ENCODE data around the gene RNF222. TPM values are rescaled to one million over a fixed set of nuclear protein-coding genes. Genes with fewer than 3 reads are reported as not detected.

RNF222 gene
- total and polyA plus RNA-seq, 2 of the 4 experiments (the other 2 are of a cell fraction) = not detected

GRCh38 chr17:8382052-8382879, 15.4 kb downstream of the RNF222 start:
- Histone ChIP-seq H2BK5ac (ENCODE audit: low read depth, low read length, poor library complexity, severe bottlenecking) (peak overlapping the region; percentile 63), H4K5ac (ENCODE audit: low read depth, low read length) (peak overlapping the region; percentile 5), H3K4ac (ENCODE audit: low read depth, low read length) (peak overlapping the region; percentile 67), H3K4me1 (ENCODE audit: control insufficient read depth, insufficient read depth, low read length) (peaks cover 14% of the 10 kb centered on the region), H3K9me1 (ENCODE audit: insufficient read depth, low read length) (peaks cover 4% of the 10 kb centered on the region), H2BK20ac (ENCODE audit: low read depth, low read length) (no peak overlapping the region), H3K56ac (ENCODE audit: extremely low read depth, insufficient read depth, low read length) (peak overlapping the region; percentile 94), H3K36me3 (ENCODE audit: control insufficient read depth, insufficient read depth, low read length) (peaks cover 24% of the 10 kb centered on the region), H3K4me3 (ENCODE audit: insufficient read depth, low read depth, low read length) (peak overlapping the region; percentile 98), H3K9ac (ENCODE audit: low read depth, low read length) (peak overlapping the region; percentile 96), H2AFZ (replicated peaks; ENCODE audit: low read length, poor library complexity) (no peak overlapping the region), H4K8ac (ENCODE audit: low read depth in 2 of 2, low read length in 2 of 2) (peak overlapping the region; percentile 53 to 83; a peak in 3 of 4 replicates), H3K18ac (ENCODE audit: low read depth, low read length) (no peak overlapping the region), H4K91ac (ENCODE audit: insufficient read depth, low read depth, low read length) (peak overlapping the region; percentile 51), H3K79me1 (ENCODE audit: low read depth in 1 of 2, low read length in 2 of 2) (peaks cover 2 to 28% of the 10 kb centered on the region in 2 experiments; a peak in 3 of 4 replicates), H3K27ac (ENCODE audit: insufficient read depth, low read length) (peak overlapping the region; percentile 65), H2AK5ac (ENCODE audit: low read depth, low read length) (peak overlapping the region; percentile 71), H2BK15ac (ENCODE audit: low read depth, low read length) (no peak overlapping the region), H2AK9ac (replicated peaks; ENCODE audit: low read depth, low read length, poor library complexity) (peak overlapping the region; percentile 95), H3K4me2 (ENCODE audit: low read depth, low read length) (peak overlapping the region; percentile 96), H4K20me1 (ENCODE audit: insufficient read depth, low read length) (peaks cover 37% of the 10 kb centered on the region), H3K14ac (replicated peaks; ENCODE audit: low read depth, low read length) (peak overlapping the region; percentile 79), H2BK120ac (ENCODE audit: low read depth, low read length) (no peak overlapping the region), H3K23ac (ENCODE audit: low read depth, low read length) (peak overlapping the region; percentile 82), H3K9me3 (ENCODE audit: control insufficient read depth, insufficient read depth, low read length) (no peaks in the 10 kb centered on the region), H3K27me3 (ENCODE audit: control insufficient read depth, insufficient read depth, low read length) (no peaks in the 10 kb centered on the region)
- ChIA-PET POLR2A (ENCODE audit: unreplicated experiment) (interaction anchor here (0.5 to 0.7 kb wide), 3 partner anchors 49 to 290 kb away, joined by 3 to 7 read pairs (median 4); no protein-coding TSS in a partner anchor), CTCF (interaction anchor here (0.6 kb wide), 2 partner anchors 341 to 436 kb away, joined by 3 read pairs; no protein-coding TSS in a partner anchor)
- intact Hi-C loops (cut with micrococcal nuclease) (loop anchor here (10.0 kb wide), 1 partner anchor 243 kb away; no protein-coding TSS in a partner anchor), dilution Hi-C loops (cut with HindIII; ENCODE audit: low sequenced_read_pairs, unreplicated experiment) (no loop called here), in situ Hi-C loops (cut with MboI; ENCODE audit: low sequenced_read_pairs) (no loop called here)
- BruUV-seq (replicated peaks) = TSS peak; percentile 68
- TF ChIP-seq RCOR1 (IDR thresholded peaks at IDR 0.05; ENCODE audit: insufficient replicate concordance, low read length) (no peak), RAD21 (IDR thresholded peaks at IDR 0.05; ENCODE audit: low read length) (no peak), MAZ (IDR thresholded peaks at IDR 0.05; ENCODE audit: borderline replicate concordance, low read depth, low read length) (no peak), MXI1 (IDR thresholded peaks at IDR 0.05; ENCODE audit: borderline replicate concordance, low read depth, low read length) (no peak), USF2 (IDR thresholded peaks at IDR 0.05; ENCODE audit: low read depth, low read length) (no peak), POLR2A (IDR thresholded peaks at IDR 0.05; ENCODE audit: low read depth, low read length) (no peak), CEBPB (IDR thresholded peaks at IDR 0.05; ENCODE audit: low read depth, low read length) (peak; percentile 64), MAFK (IDR thresholded peaks at IDR 0.05; ENCODE audit: low read depth, low read length) (no peak), CHD1 (IDR thresholded peaks at IDR 0.05; ENCODE audit: low read depth, low read length) (peak; percentile 41; the same call in 1 of the 2 replicates), ELK1 (IDR thresholded peaks at IDR 0.05; ENCODE audit: borderline replicate concordance, low read depth, low read length) (no peak)
- TF ChIP-seq, protein P1, sequence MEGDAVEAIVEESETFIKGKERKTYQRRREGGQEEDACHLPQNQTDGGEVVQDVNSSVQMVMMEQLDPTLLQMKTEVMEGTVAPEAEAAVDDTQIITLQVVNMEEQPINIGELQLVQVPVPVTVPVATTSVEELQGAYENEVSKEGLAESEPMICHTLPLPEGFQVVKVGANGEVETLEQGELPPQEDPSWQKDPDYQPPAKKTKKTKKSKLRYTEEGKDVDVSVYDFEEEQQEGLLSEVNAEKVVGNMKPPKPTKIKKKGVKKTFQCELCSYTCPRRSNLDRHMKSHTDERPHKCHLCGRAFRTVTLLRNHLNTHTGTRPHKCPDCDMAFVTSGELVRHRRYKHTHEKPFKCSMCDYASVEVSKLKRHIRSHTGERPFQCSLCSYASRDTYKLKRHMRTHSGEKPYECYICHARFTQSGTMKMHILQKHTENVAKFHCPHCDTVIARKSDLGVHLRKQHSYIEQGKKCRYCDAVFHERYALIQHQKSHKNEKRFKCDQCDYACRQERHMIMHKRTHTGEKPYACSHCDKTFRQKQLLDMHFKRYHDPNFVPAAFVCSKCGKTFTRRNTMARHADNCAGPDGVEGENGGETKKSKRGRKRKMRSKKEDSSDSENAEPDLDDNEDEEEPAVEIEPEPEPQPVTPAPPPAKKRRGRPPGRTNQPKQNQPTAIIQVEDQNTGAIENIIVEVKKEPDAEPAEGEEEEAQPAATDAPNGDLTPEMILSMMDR (conservative IDR thresholded peaks at IDR 0.05; ENCODE audit: low read depth, low read length) = no peak
- ATAC-seq (ENCODE audit: low read depth) (no peak), DNase-seq (no peak)
- no CpG with 5 or more reads among the region's 27 CpGs for WGBS, 2 experiments (ENCODE audit: extremely low coverage in 2 of 2, insufficient read length in 1 of 2)

All from IMR-90 (cell line).